Measurements from ENCODE around the gene FAM114A1. TPM values are rescaled to one million over a fixed set of nuclear protein-coding genes. Genes with fewer than 3 reads are reported as not detected.
"Not testable (repeated sequence)": the region's sequence is repeated elsewhere in the genome, so short reads cannot be mapped to it uniquely, and the experiment has no call there.

The FAM114A1 gene
- total RNA-seq, 1 donor from 2014 or later = 105 TPM

GRCh38 chr4:38940476-38940875, 72.9 kb downstream of the FAM114A1 start:
- intact Hi-C loops (cut with DNase I) = no loop called here
- no peak overlapping the region for H3K4me3 ChIP-seq
- H3K27ac ChIP-seq = no peak overlapping the region
- DNase-seq (ENCODE audit: extremely low spot score in 2 of 2) = no peak
- H3K36me3 ChIP-seq = peaks cover 5 to 61% of the 10 kb centered on the region in 2 donors
- no peaks in the 10 kb centered on the region for H3K9me3 ChIP-seq
- H3K4me1 ChIP-seq = no peaks in the 10 kb centered on the region
- TF ChIP-seq CTCF (IDR thresholded peaks at IDR 0.05) = no peak
- no peak for TF ChIP-seq POLR2AphosphoS5 (IDR thresholded peaks at IDR 0.05; ENCODE audit: insufficient read depth in 1 of 2, low read depth in 1 of 2)
- TF ChIP-seq POLR2A (IDR thresholded peaks at IDR 0.05) = no peak
- H3K27me3 ChIP-seq = no peaks in the 10 kb centered on the region

GRCh38 chr4:38941906-38942305, 74.3 kb downstream of the FAM114A1 start:
- H3K9me3 ChIP-seq; H3K4me1 ChIP-seq; H3K27ac ChIP-seq; intact Hi-C loops (cut with DNase I); H3K4me3 ChIP-seq; H3K27me3 ChIP-seq; DNase-seq (ENCODE audit: extremely low spot score in 2 of 2): not testable (repeated sequence)
- peaks cover 5 to 48% of the 10 kb centered on the region in 2 donors for H3K36me3 ChIP-seq

GRCh38 chr4:38943343-38943742, 75.7 kb downstream of the FAM114A1 start:
- intact Hi-C loops (cut with DNase I) = no loop called here
- TF ChIP-seq POLR2A (IDR thresholded peaks at IDR 0.05) (no peak), CTCF (IDR thresholded peaks at IDR 0.05) (no peak), POLR2AphosphoS5 (IDR thresholded peaks at IDR 0.05; ENCODE audit: insufficient read depth in 1 of 2, low read depth in 1 of 2) (peak in 1 of 2 donors; percentile 50)
- Histone ChIP-seq H3K36me3 (peaks cover 5 to 33% of the 10 kb centered on the region in 2 donors), H3K27ac (peak overlapping the region; percentile 47), H3K4me3 (no peak overlapping the region), H3K9me3 (no peaks in the 10 kb centered on the region), H3K4me1 (peaks cover 2% of the 10 kb centered on the region), H3K27me3 (no peaks in the 10 kb centered on the region)
- DNase-seq (ENCODE audit: extremely low spot score in 2 of 2) = no peak

- peaks cover 13% of the 10 kb centered on the region for H3K4me1 ChIP-seq
- TF ChIP-seq POLR2A (IDR thresholded peaks at IDR 0.05) = no peak
- TF ChIP-seq CTCF (IDR thresholded peaks at IDR 0.05) = no peak
- no peak for TF ChIP-seq POLR2AphosphoS5 (IDR thresholded peaks at IDR 0.05; ENCODE audit: insufficient read depth in 1 of 2, low read depth in 1 of 2)
- peak overlapping the region; percentile 47 for H3K27ac ChIP-seq
- peaks cover 5 to 26% of the 10 kb centered on the region in 2 donors for H3K36me3 ChIP-seq
- no peak for DNase-seq (ENCODE audit: extremely low spot score in 2 of 2)
- intact Hi-C loops (cut with DNase I) = no loop called here
- H3K9me3 ChIP-seq = no peaks in the 10 kb centered on the region
- H3K4me3 ChIP-seq = no peak overlapping the region
- no peaks in the 10 kb centered on the region for H3K27me3 ChIP-seq
These were observed 76.8 kb downstream of the FAM114A1 start for GRCh38 chr4:38944440-38944839.

- TF ChIP-seq POLR2AphosphoS5 (IDR thresholded peaks at IDR 0.05; ENCODE audit: insufficient read depth in 1 of 2, low read depth in 1 of 2) = no peak
- TF ChIP-seq POLR2A (IDR thresholded peaks at IDR 0.05) = no peak
- TF ChIP-seq CTCF (IDR thresholded peaks at IDR 0.05) = no peak
- no peak overlapping the region for H3K4me3 ChIP-seq
- no peaks in the 10 kb centered on the region for H3K27me3 ChIP-seq
- DNase-seq (ENCODE audit: extremely low spot score in 2 of 2) = no peak
- H3K36me3 ChIP-seq = peaks cover 5% of the 10 kb centered on the region in 2 donors
- H3K27ac ChIP-seq = no peak overlapping the region
- peaks cover 24% of the 10 kb centered on the region for H3K4me1 ChIP-seq
- intact Hi-C loops (cut with DNase I) = no loop called here
- no peaks in the 10 kb centered on the region for H3K9me3 ChIP-seq
These were observed 79.3 kb downstream of the FAM114A1 start for GRCh38 chr4:38946919-38947318.
